Colonic mucosa (tissue), 4 donors: ENCODE measurements around the gene TSHZ2. TPM values are rescaled to one million over a fixed set of nuclear protein-coding genes. Genes with fewer than 3 reads are reported as not detected.

Experiments used
- DNase-seq: peaks from one replicate; pipeline ENCODE4 v3.0.0-alpha.2; 2020
- H3K27ac ChIP-seq: fragments of 200-600 bp; one replicate; pipeline ENCODE4 v1.8.0; 2021
- H3K27me3 ChIP-seq: fragments of 200-600 bp; one replicate; pipeline ENCODE4 v1.8.0; 2021
- H3K36me3 ChIP-seq: fragments of 200-600 bp; one replicate; pipeline ENCODE4 v1.8.0; 2021
- H3K4me1 ChIP-seq: fragments of 200-600 bp; one replicate; pipeline ENCODE4 v1.8.0; 2021; ENCODE audit warnings: mild to moderate bottlenecking
- H3K4me3 ChIP-seq: fragments of 200-600 bp; one replicate; pipeline ENCODE4 v1.8.0; 2021
- H3K9ac ChIP-seq, 2 donors: one replicate each; pipeline ENCODE4 v1.7.0; 2013; ENCODE audit warnings: control low read depth in 2 of 2, low read depth in 2 of 2, low read length in 2 of 2
- H3K9me3 ChIP-seq: fragments of 200-600 bp; one replicate; pipeline ENCODE4 v1.8.0; 2021
- intact Hi-C: fragments of 100-400 bp; cut with DNase I; formaldehyde crosslinking; loops from one replicate; pipeline ENCODE4 v1.14.1; 2022
- total RNA-seq, 2 donors: library from RNA; stranded (reverse); fragmentation: NEBNext Ultra II Directional in 1 of 2; extraction: Animal tissue kit (Norgen Biotek cat#: 25700) in 1 of 2; gene quantifications; one replicate each; pipeline ENCODE4 v1.2.1, GENCODE V29; 2021
- TF ChIP-seq, protein P1 (sequence below): fragments of 200-600 bp; IDR thresholded peaks from one replicate; pipeline ENCODE4 v1.8.0; 2022; ENCODE audit warnings: antibody characterized with exemption, mild to moderate bottlenecking
- donor health status: healthy.
- donor health status: DM: no; HTN: no; CAD: no.
- donor health status: DM: no; HTN: no; CAD: no.

The TSHZ2 gene
- total RNA-seq, 2 donors from 2014 or later = 2.1 to 3.1 TPM

DNA sequence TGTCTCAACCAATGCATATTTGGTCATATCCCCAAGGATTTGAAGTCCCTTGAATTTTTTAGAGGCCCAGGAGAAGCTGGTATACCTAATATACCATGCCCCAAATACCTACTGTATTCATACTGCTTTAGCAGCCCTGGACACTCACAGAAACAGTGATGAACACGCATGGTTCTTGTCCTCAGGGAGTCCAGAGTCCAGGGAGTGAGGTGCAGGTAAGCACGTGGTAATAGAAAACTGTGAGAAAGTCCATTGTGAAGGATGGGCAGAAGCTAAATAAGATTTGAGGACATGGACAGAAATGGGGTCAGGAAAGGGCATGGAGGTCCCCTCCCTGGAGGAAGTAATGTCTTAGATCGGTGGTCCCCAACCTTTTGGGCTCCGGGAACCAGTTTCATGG lies 85.4 kb downstream of the TSHZ2 start:
- DNase-seq = no peak
- Histone ChIP-seq H3K27me3 (no peaks in the 10 kb centered on the region), H3K9ac (no peak overlapping the region)

DNA sequence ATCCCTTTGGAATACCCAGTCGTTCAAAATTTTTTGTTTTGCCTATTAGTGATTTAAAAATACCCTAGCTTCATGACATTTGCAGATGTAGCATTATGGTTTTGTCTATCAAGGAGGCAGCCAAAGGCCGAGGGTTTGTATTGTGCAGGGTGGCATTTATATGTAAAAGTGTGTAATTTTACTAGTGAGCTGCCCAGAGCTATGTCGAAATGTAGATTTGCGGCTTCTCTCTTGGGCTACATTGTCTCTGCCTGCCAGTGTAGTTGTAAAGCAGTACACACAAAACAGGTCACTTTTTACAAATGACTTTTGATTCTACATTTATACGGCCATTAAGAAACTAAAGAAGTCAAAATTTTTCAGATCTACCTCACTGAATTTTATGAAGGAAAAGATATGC lies 87.7 kb downstream of the TSHZ2 start:
- no peak overlapping the region for H3K9ac ChIP-seq
- no peak for DNase-seq
- no peaks in the 10 kb centered on the region for H3K4me1 ChIP-seq
- TF ChIP-seq, protein P1, sequence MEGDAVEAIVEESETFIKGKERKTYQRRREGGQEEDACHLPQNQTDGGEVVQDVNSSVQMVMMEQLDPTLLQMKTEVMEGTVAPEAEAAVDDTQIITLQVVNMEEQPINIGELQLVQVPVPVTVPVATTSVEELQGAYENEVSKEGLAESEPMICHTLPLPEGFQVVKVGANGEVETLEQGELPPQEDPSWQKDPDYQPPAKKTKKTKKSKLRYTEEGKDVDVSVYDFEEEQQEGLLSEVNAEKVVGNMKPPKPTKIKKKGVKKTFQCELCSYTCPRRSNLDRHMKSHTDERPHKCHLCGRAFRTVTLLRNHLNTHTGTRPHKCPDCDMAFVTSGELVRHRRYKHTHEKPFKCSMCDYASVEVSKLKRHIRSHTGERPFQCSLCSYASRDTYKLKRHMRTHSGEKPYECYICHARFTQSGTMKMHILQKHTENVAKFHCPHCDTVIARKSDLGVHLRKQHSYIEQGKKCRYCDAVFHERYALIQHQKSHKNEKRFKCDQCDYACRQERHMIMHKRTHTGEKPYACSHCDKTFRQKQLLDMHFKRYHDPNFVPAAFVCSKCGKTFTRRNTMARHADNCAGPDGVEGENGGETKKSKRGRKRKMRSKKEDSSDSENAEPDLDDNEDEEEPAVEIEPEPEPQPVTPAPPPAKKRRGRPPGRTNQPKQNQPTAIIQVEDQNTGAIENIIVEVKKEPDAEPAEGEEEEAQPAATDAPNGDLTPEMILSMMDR = no peak
- no peaks in the 10 kb centered on the region for H3K36me3 ChIP-seq
- H3K27ac ChIP-seq = no peak overlapping the region
- no peak overlapping the region for H3K4me3 ChIP-seq
- no peaks in the 10 kb centered on the region for H3K27me3 ChIP-seq
- intact Hi-C loops = no loop called here
- no peaks in the 10 kb centered on the region for H3K9me3 ChIP-seq

More for the DNA sequence above, 85.4 kb downstream of the TSHZ2 start:
- Histone ChIP-seq H3K36me3 (no peaks in the 10 kb centered on the region), H3K9me3 (no peaks in the 10 kb centered on the region), H3K27ac (no peak overlapping the region), H3K4me1 (no peaks in the 10 kb centered on the region), H3K4me3 (no peak overlapping the region)
- intact Hi-C loops = no loop called here
- TF ChIP-seq, protein P1 = no peak

DNA sequence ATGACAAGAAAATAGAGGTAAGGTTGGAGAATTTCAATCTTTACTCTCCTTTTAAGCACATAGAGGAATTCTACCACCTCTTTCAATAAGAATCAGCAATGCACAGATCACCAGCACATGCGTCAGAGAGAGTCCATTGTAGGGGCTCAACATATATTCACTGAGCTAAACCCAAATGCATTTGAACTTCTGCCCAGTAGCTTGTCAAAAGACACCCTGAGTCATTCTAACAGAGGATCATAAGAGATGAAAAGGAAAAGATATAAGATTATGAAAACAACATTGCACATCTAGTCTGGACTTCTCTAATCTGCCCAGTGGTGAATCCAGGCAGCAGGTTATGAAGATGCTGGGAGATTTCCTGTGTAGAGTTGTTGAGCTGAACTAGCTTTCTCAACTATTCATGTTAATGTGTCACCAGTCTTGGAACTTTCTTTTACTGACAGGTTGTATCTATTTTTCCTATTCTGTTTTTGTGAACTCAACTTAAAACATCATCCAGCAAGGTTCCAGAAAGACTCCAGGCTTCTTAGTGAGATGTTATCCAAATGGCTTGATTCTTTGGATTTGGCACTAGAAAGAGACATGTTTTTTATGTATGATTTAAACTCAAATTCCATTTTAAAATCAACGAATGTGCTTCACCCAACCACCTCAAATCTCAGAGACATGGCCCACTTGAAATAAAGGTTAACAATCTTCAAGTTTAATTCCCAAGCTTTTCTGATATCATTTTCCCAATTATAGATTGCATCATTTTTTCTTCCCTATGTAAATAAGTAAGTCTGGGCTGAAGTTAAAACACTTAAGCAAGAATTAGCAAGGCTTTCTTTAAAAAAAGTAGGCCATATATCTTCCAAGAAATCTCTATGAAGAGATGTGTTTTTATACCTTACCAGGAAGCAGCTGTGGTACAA lies 89.3 kb downstream of the TSHZ2 start:
- Histone ChIP-seq H3K9ac (no peak overlapping the region), H3K27me3 (no peaks in the 10 kb centered on the region)

DNA sequence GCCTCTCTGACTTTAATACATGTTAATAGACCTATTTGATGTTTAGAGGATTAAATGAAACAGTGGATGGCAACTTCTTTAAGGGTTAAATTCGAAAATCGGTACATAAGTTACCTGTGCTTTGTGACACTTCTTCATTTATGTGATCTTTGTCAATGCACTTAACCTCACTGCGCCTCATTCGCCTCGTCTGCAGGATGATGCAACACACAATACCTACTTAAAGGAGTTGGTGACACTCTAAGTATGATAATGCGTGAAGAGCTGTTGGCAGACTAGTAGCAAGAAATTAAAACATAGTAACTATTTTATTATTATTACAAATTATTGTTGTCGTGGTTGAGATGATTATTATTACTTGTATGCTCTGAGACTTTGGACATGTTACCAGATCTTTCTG lies 92.8 kb downstream of the TSHZ2 start:
- intact Hi-C loops = no loop called here
- DNase-seq = no peak

More for the DNA sequence above, 89.3 kb downstream of the TSHZ2 start:
- Histone ChIP-seq H3K9me3 (no peaks in the 10 kb centered on the region), H3K4me1 (no peaks in the 10 kb centered on the region), H3K27ac (no peak overlapping the region), H3K36me3 (no peaks in the 10 kb centered on the region), H3K4me3 (no peak overlapping the region)
- TF ChIP-seq, protein P1 = no peak
- intact Hi-C loops = no loop called here
- DNase-seq = no peak

DNA sequence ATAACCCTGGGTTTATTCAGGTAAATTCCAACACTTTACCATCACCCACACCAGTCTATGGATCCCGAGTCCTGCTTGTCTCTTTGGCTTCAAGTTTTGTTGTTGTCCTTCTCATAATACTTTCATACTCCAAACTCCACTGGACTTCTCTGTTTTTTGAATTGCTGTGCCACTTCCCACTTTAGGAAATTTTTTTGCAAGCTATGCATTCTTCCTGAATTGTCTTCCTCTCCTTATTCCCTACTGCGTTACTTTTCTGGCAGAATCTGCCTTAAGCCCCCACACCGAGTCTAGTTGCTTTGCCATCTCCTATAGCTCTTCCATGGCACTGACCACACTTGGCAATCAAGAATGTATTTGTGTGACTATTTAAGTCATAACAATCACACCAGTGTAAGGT lies 96.1 kb downstream of the TSHZ2 start:
- H3K27me3 ChIP-seq = no peaks in the 10 kb centered on the region

More for the DNA sequence above, 92.8 kb downstream of the TSHZ2 start:
- Histone ChIP-seq H3K27ac (no peak overlapping the region), H3K4me1 (no peaks in the 10 kb centered on the region), H3K4me3 (no peak overlapping the region), H3K9ac (no peak overlapping the region), H3K36me3 (no peaks in the 10 kb centered on the region), H3K9me3 (no peaks in the 10 kb centered on the region), H3K27me3 (no peaks in the 10 kb centered on the region)
- TF ChIP-seq, protein P1 = no peak

More for the DNA sequence above, 96.1 kb downstream of the TSHZ2 start:
- Histone ChIP-seq H3K36me3 (no peaks in the 10 kb centered on the region), H3K4me1 (no peaks in the 10 kb centered on the region), H3K9me3 (no peaks in the 10 kb centered on the region), H3K4me3 (no peak overlapping the region), H3K9ac (no peak overlapping the region), H3K27ac (no peak overlapping the region)
- TF ChIP-seq, protein P1 = no peak
- intact Hi-C loops = no loop called here
- no peak for DNase-seq
